GM10266 (cell line): ENCODE results near the gene FOXA2.
"Not testable (repeated sequence)": the region's sequence is repeated elsewhere in the genome, so short reads cannot be mapped to it uniquely, and the experiment has no call there.

ENCODE experiments used
- DNase-seq: peaks from one replicate; pipeline ENCODE4 v3.0.0; 2012; ENCODE audit errors: extremely low spot score
- TF ChIP-seq, protein P1 (sequence below): IDR thresholded peaks from 2 replicates; pipeline ENCODE4 v1.5.1; 2012; ENCODE audit warnings: mild to moderate bottlenecking, low read depth; ENCODE audit not compliant: control insufficient read depth, insufficient read depth; ENCODE audit errors: missing control alignments

The FOXA2 gene

DNA sequence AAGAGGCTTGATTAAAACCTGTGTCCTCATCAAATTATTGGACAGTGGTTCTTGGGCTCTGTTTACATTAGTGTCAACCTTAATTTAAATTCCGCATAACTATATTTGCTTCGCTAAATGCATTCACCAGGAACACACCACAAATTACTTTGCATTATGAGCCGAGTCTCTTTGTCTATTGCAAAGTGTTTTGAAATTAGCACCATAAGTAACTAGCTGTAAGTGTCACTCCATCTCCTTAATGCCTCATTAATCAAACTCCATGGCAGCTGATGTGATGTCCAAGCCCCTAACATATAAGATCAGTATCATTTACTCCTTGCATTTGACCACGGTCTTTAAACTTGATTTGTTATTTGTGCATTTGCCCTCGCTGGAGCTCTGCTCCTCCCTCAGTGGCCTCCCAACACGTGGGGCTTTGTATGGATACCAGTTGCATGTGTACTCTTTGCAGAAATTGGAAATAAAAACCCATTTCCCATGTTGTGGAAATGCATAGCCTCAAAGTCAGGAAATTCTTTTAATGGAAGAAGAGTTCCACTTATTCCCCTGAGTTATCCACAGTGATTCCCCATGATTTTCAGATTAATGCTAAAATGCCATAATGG is 24.6 kb downstream of the FOXA2 start:
- TF ChIP-seq, protein P1, sequence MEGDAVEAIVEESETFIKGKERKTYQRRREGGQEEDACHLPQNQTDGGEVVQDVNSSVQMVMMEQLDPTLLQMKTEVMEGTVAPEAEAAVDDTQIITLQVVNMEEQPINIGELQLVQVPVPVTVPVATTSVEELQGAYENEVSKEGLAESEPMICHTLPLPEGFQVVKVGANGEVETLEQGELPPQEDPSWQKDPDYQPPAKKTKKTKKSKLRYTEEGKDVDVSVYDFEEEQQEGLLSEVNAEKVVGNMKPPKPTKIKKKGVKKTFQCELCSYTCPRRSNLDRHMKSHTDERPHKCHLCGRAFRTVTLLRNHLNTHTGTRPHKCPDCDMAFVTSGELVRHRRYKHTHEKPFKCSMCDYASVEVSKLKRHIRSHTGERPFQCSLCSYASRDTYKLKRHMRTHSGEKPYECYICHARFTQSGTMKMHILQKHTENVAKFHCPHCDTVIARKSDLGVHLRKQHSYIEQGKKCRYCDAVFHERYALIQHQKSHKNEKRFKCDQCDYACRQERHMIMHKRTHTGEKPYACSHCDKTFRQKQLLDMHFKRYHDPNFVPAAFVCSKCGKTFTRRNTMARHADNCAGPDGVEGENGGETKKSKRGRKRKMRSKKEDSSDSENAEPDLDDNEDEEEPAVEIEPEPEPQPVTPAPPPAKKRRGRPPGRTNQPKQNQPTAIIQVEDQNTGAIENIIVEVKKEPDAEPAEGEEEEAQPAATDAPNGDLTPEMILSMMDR, result no peak
- no peak for DNase-seq

DNA sequence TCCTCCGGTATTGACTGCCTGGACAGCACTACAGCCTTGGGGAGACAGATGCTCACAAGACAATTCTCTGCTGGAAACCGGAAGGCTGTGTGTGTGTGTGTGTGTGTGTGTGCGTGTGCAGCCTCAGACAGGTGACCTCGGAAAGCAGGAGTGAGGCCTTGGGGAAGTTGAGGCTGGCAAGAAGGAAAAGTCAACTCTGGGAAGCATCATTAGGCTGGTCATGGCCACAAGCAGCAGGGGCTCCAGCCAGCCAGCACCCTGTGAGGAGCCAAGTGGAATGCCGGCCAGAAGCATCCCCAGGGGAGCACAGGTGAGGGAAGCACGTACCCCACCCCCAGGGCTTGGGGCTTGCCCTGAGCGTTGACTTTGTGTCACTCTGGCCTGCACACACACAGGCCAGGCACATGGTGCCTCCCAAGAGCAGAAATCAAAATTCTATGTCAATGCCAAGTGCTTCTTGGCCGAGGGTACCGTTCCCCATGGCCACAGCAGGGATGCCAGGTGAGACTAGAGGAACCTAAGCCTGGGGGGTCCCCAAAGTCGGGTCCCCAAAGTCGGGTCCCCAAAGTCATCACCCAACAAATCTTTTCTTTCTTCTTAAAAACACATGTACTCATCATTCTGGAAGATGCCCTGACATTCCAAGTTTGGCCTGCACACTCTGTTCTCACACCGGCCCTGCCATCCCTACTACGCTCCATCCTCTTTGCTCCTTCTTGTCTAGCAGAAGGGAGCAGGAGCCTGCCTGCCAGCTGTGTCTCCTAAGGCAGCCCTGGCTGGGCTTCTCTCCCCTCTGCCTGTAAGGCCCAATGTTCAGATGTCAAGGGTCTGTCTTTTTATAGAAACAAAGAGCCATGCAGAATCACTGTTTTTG is 26.7 kb downstream of the FOXA2 start:
- DNase-seq, result no peak
- TF ChIP-seq, protein P1, result no peak

DNA sequence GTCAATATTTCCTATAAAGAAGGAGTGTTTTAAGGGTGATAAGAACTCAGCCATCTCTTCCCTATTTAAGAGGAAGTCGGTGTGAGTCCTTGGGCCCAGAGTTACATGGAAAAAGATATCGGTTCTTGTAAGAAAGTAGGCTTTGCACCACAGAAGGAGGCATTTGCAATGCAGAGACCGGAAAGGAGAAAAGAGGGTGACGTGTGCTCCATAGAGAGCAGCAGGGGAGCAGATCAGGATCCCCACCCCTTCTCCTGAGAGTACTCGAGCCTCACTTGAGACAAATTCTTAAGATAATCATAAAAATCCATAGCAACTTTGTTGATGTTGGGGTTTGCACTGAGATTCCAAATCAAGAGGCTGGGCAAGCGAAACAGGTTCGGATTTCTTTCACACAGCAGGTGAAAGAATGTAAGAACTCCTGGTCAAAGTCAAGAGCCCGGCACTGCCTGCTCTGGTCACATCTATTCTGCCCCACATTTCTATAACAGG is 27.8 kb downstream of the FOXA2 start:
- DNase-seq, result no peak

DNA sequence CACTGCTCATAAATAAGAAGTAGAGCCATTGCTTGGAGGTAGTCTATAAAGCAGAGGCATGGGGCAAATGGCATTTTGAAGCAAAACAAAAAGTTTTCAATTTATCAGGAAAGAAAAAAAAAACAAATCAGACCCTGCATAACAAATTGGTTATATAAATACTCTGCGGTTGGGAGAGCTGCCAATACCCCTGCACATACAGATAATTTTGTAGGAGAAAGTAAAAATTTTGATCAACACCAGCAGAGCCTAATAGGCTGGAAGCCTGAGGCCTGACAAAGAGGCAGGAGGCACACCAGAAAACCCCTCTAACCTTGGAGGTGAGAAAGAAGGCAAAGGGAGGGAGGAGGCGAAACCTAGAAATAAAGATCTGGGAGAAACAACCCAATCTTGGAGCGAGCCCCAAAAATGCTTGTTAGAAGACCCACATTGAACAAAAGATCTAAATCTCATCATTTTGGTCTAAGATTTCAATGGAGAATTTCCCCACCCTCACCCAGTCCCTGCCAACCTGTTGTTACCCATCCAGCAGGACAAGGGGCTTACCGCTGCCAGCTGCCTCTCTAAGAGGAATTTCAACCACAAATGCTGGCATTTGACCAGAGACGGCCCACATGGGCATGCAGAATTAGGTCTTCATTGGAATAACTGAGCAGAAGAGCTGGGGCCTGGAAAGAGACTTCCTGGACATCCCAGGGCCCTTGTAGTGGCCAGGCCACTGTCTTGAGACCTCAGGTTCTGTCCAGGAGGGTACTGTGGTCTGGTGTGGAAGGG is 28.4 kb downstream of the FOXA2 start:
- DNase-seq, result no peak
- TF ChIP-seq, protein P1, result no peak

More for the DNA sequence above, 27.8 kb downstream of the FOXA2 start:
- TF ChIP-seq, protein P1, result no peak

DNA sequence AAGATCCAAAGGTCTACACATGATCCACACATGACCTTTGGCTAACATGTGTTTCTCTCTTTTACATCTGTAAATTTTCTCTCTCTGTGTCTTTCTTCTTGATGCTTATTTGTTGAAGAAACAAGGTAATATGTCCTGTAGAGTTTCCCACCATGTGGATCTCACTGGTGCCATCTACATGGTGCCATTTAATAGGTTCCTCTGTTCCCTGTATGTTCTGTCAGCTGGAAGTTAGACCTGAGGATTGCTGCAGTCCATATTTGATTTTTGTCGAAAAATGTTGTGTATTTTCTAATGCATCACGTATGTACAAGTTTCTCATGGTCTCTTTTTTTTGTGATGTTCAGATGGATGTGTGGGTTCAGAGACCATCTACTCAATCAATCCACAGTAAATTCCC is 30.0 kb downstream of the FOXA2 start:
- no peak for DNase-seq
- TF ChIP-seq, protein P1, result no peak

DNA sequence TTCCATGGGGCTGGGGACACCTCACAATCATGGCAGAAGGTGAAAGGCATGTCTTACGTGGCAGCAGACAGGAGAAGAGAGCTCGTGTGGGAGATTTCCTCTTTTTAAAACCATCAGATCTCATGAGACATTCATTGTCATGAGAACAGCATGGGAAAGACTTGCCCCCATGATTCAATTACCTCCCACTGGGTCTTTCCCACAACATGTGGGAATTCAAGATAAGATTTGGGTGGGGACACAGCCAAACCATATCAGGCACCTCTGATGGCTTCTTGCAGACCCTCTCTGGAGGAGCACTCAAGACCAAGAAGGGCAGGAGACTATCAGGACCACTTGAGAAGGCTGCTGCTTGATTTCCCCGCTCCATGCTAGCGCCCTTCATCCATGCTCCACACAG is 33.9 kb downstream of the FOXA2 start:
- DNase-seq, result not testable (repeated sequence)

DNA sequence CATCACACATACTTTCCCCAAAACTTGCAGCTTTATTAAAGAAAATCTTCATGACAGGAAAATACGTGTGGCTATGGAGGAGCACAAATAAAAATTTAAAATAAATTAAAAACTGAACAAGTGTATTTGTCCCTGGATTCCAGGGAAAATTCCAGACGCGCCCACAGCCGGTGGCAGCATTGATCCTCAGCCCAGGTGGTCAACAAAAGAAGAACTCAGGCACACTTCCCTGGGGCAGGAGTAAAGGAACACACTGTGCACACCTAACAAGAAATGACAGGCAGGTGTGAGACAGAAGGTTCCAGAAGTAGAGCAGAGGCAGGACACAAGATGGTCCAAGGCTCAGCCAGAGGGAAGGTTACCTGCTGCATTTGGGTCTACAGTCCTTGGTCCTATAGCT is 36.3 kb downstream of the FOXA2 start:
- TF ChIP-seq, protein P1, result no peak
- DNase-seq, result no peak
